GF-D8 (cell line): ENCODE results near the gene TMEM132E.
"Not testable (repeated sequence)": the region's sequence is repeated elsewhere in the genome, so short reads cannot be mapped to it uniquely, and the experiment has no call there.

ENCODE experiments used
- DNase-seq: peaks from one replicate; lab custom pipeline; 2025; lab: John Stamatoyannopoulos, UW

The TMEM132E gene

GRCh38 chr17:34579017-34579946 is at the start of gene TMEM132E:
Gene TMEM132E (plus strand): TSS chr17:34579582. CDS start chr17:34581077, 1,495 bp downstream.
- no peak for DNase-seq

- DNase-seq = no peak
Observed at GRCh38 chr17:34530918-34531317, 48.5 kb upstream of the TMEM132E start.

GRCh38 chr17:34532281-34533065 is 46.9 kb upstream of the TMEM132E start:
- DNase-seq = no peak

DNA sequence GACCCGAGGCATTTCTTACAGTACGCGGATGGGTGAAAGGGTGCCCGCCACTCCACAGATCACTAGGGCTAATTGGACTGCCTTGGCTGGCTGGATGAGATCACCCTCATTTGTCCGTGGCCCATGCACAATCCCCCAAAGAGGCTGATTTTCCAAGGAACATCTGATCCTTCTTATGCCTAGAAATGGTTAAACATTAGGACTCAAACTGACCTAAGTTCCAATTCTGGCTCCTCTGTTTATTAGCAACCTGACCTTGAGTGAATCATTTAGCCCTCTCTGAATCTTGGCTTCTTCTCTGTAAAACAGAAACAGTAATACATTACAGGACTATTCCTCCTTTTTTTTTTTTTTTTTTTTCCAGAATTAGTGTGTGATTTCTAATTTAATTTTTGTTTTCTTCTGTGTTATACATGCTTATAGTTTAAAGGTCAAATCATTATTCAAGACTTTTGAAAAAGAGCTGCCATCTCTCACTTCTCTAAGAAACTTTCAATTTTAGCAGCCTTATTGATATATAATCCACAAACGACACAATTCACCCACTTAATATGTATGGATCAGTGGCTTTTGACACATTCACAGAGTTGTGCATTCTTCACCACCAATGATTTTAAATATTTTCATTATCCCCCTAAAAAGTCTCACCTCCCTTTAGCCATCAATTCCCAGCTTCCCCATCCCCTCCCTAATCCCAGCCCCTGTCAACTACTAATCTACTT is 45.4 kb upstream of the TMEM132E start:
- DNase-seq = no peak

GRCh38 chr17:34537445-34537844 is 41.9 kb upstream of the TMEM132E start:
- DNase-seq = no peak

GRCh38 chr17:34538582-34538981 is 40.8 kb upstream of the TMEM132E start:
- not testable (repeated sequence) for DNase-seq

DNA sequence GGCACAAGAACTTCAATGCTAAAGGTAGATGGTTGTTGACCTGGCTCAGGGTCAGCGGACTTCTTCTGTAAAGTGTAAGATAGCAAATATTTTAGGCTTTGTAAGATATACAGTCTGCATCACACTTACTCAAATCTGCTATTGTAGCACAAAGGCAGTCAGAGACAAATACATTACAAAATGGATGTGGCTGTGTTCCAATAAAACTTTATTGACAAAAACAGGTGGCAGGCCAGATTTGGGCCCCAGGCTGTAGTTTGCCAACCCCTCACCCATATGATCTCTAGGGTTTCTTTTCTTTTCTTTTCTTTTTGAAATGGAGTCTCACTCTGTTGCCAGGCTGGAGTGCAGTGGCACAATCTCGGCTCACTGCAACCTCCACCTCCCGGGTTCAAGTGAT is 39.5 kb upstream of the TMEM132E start:
- no peak for DNase-seq

DNA sequence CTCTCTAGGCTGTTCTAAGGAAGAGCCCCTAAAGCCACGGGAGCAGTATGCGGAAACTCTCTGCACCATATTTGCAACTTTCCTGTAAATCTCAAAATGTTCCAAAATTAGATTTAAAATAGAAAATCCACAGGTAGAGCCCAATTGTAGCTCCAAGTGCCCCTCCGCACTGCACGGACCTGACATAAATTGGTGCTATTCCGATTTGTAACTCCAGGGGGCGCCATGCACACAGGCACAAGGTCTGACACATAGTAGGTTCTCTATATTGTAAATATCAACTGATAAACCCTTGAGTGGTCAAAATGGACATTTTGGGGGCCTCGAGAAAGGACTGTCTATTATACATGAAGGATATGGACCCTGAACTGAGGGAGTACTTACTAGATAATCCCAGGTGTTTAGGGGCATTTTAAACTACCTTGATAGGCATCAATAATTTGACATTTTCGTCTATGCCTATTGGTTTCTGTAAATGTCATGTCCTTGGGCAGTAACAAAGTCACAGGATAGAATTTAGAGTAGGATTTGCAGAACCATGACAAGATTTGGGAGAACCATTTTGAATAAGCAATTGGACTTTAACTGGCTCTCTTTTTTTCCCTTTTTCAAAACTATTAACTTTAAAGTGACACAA is 36.6 kb upstream of the TMEM132E start:
- DNase-seq = no peak

- no peak for DNase-seq
Observed at GRCh38 chr17:34547453-34548063, 31.8 kb upstream of the TMEM132E start.

DNA sequence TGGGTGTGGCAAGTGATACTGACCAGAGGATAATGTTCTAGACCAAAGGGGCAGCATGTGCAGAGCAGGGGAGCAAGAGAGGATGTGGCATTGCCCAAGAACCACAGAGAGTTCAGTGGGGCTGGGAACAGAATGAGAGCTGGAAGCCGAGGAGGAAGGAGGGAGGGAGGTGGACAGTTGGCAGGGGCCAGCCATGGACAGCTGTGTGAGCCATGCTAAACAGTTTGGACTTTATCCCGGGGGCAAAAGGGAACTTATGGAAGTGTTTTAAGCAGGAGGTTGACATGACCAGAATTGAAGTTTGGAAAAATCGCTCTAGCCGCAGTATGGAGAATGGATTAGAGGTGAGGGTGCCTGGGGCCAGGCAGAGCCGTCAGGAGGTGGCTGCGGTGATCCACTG is 29.4 kb upstream of the TMEM132E start:
- DNase-seq = no peak

- DNase-seq = no peak
Observed at GRCh38 chr17:34553907-34554306, 25.5 kb upstream of the TMEM132E start.

GRCh38 chr17:34556384-34556783 is 23.0 kb upstream of the TMEM132E start:
- no peak for DNase-seq

DNA sequence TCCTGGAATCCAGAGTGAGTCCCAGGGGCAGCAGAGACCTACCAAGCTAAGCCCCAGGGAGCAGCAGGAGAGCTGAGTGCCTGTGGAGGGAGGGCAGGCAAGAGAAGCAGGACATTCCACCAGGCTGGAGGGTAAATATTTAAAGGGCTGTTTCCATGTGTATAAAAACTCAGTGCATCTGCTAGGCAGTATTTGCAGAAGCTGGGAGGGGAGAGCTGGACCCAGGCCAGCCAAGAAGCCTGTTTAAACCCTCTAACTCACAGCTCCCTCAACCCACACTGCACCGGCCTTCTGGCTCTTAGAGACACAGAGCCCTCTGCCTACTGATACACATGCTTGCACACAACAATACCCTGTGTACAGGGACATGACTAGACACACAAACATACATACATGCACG is 22.5 kb upstream of the TMEM132E start:
- no peak for DNase-seq

DNA sequence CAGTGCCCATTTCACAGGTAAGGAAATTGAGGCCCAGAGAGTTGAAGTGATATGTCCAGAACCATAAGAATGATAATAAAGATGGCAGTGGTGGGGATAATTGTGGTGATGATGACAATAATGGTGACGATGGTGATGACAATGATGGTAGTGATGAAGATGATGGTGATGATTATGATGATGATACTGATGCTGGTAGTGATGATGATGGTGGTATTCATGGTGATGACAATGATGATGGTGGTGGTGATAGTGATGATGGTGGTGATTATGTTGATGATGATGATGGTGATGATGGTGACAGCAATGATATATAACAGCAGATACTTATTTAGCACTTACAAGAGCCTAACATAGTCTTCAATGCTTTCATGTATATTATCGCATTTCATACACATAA is 18.1 kb upstream of the TMEM132E start:
- no peak for DNase-seq

- no peak for DNase-seq
Observed at GRCh38 chr17:34562387-34562786, 17.0 kb upstream of the TMEM132E start.

- no peak for DNase-seq
Observed at GRCh38 chr17:34565713-34566112, 13.7 kb upstream of the TMEM132E start.

- no peak for DNase-seq
Observed at GRCh38 chr17:34566201-34566600, 13.2 kb upstream of the TMEM132E start.

DNA sequence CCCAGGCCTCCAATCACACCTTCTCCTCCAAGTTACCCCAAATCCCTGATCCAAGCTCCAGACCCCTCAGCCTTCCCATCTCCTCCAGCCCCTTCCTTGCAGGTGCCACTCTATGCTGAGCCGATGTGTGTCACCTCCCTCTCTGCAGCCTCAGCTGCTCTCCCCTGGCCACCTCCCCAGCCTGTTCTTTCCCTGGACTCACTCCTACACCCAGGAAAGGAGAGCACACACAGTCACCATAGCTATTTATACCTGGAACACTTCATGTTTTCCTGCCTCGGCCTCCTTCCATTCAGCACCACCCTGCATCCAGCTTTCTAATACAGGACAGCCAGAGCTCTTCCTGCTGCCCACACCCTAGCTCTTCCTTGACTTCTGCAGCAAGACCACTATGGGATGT is 12.5 kb upstream of the TMEM132E start:
- no peak for DNase-seq

- no peak for DNase-seq
Observed at GRCh38 chr17:34567691-34568465, 11.5 kb upstream of the TMEM132E start.

GRCh38 chr17:34568953-34569352 is 10.4 kb upstream of the TMEM132E start:
- no peak for DNase-seq

- no peak for DNase-seq
Observed at GRCh38 chr17:34569591-34569990, 9.8 kb upstream of the TMEM132E start.
